Adipocyte (in vitro differentiated cells): ENCODE measurements around the gene TCHP.

Experiments
- DNase-seq: peaks from one replicate; pipeline ENCODE4 v3.0.0-alpha.2; 2015; ENCODE audit warnings: low read depth
- H3K27me3 ChIP-seq: replicated peaks from 2 replicates; pipeline ENCODE4 v1.7.0; 2013; ENCODE audit warnings: mild to moderate bottlenecking, low read length, moderate library complexity; ENCODE audit not compliant: control insufficient read depth, insufficient read depth
- H3K36me3 ChIP-seq: 2 replicates; pipeline ENCODE4 v1.7.0; 2013; ENCODE audit warnings: low read length, mild to moderate bottlenecking, moderate library complexity; ENCODE audit not compliant: control insufficient read depth, insufficient read depth, severe bottlenecking
- H3K4me1 ChIP-seq: 2 replicates; pipeline ENCODE4 v1.7.0; 2013; ENCODE audit warnings: mild to moderate bottlenecking, low read length, moderate library complexity; ENCODE audit not compliant: control insufficient read depth, insufficient read depth
- H3K4me3 ChIP-seq: 2 replicates; pipeline ENCODE4 v1.7.0; 2013; ENCODE audit warnings: mild to moderate bottlenecking, low read length, moderate library complexity
- H3K9ac ChIP-seq: 2 replicates; pipeline ENCODE4 v1.7.0; 2013; ENCODE audit warnings: mild to moderate bottlenecking, low read length, moderate library complexity
- H3K9me3 ChIP-seq: 2 replicates; pipeline ENCODE4 v1.7.0; 2013; ENCODE audit warnings: mild to moderate bottlenecking, low read length, moderate library complexity; ENCODE audit not compliant: control insufficient read depth

The TCHP gene

GRCh38 chr12:109952160-109952858 lies 52.2 kb downstream of the TCHP start:
- peaks cover 55% of the 10 kb centered on the region for H3K4me1 ChIP-seq
- H3K4me3 ChIP-seq, result peak overlapping the region; percentile 49
- peak overlapping the region; percentile 73 for H3K9ac ChIP-seq
- H3K27me3 ChIP-seq, result no peaks in the 10 kb centered on the region
- no peaks in the 10 kb centered on the region for H3K9me3 ChIP-seq
- H3K36me3 ChIP-seq, result peaks cover 42% of the 10 kb centered on the region
- no peak for DNase-seq

GRCh38 chr12:109952873-109953272 lies 52.8 kb downstream of the TCHP start:
- no peak for DNase-seq
- Histone ChIP-seq H3K4me3 (no peak overlapping the region), H3K9ac (no peak overlapping the region), H3K4me1 (peaks cover 49% of the 10 kb centered on the region), H3K9me3 (no peaks in the 10 kb centered on the region), H3K27me3 (no peaks in the 10 kb centered on the region), H3K36me3 (peaks cover 42% of the 10 kb centered on the region)

GRCh38 chr12:109953656-109954055 lies 53.6 kb downstream of the TCHP start:
- Histone ChIP-seq H3K9me3 (no peaks in the 10 kb centered on the region), H3K4me3 (no peak overlapping the region), H3K4me1 (peaks cover 41% of the 10 kb centered on the region), H3K9ac (no peak overlapping the region), H3K27me3 (no peaks in the 10 kb centered on the region), H3K36me3 (peaks cover 49% of the 10 kb centered on the region)
- DNase-seq, result no peak

GRCh38 chr12:109958374-109958773 lies 58.3 kb downstream of the TCHP start:
- Histone ChIP-seq H3K4me1 (peaks cover 11% of the 10 kb centered on the region), H3K27me3 (no peaks in the 10 kb centered on the region), H3K9ac (no peak overlapping the region), H3K4me3 (no peak overlapping the region), H3K9me3 (no peaks in the 10 kb centered on the region), H3K36me3 (peaks cover 51% of the 10 kb centered on the region)
- no peak for DNase-seq

- Histone ChIP-seq H3K9me3 (no peaks in the 10 kb centered on the region), H3K27me3 (no peaks in the 10 kb centered on the region), H3K36me3 (peaks cover 47% of the 10 kb centered on the region), H3K4me1 (peaks cover 22% of the 10 kb centered on the region), H3K9ac (no peak overlapping the region), H3K4me3 (no peak overlapping the region)
- DNase-seq, result no peak
Measured at GRCh38 chr12:109959411-109960093, 59.5 kb downstream of the TCHP start.

- H3K9me3 ChIP-seq, result no peaks in the 10 kb centered on the region
- H3K36me3 ChIP-seq, result peaks cover 55% of the 10 kb centered on the region
Measured at GRCh38 chr12:109961201-109961600, 61.1 kb downstream of the TCHP start.

GRCh38 chr12:109961612-109962011 lies 61.5 kb downstream of the TCHP start:
- H3K36me3 ChIP-seq, result peaks cover 51% of the 10 kb centered on the region
- no peak for DNase-seq
- no peaks in the 10 kb centered on the region for H3K9me3 ChIP-seq
- peaks cover 26% of the 10 kb centered on the region for H3K4me1 ChIP-seq
- no peaks in the 10 kb centered on the region for H3K27me3 ChIP-seq
- H3K9ac ChIP-seq, result no peak overlapping the region
- no peak overlapping the region for H3K4me3 ChIP-seq

More at GRCh38 chr12:109961201-109961600, 61.1 kb downstream of the TCHP start:
- Histone ChIP-seq H3K4me3 (no peak overlapping the region), H3K9ac (no peak overlapping the region), H3K27me3 (no peaks in the 10 kb centered on the region), H3K4me1 (peaks cover 26% of the 10 kb centered on the region)
- DNase-seq, result no peak

- peak; percentile 19 for DNase-seq
- no peaks in the 10 kb centered on the region for H3K9me3 ChIP-seq
- H3K4me3 ChIP-seq, result no peak overlapping the region
- peaks cover 26% of the 10 kb centered on the region for H3K4me1 ChIP-seq
- peak overlapping the region; percentile 15 for H3K9ac ChIP-seq
- H3K36me3 ChIP-seq, result peaks cover 53% of the 10 kb centered on the region
- H3K27me3 ChIP-seq, result no peaks in the 10 kb centered on the region
Measured at GRCh38 chr12:109962398-109962797, 62.3 kb downstream of the TCHP start.

- H3K4me1 ChIP-seq, result peaks cover 26% of the 10 kb centered on the region
- H3K4me3 ChIP-seq, result no peak overlapping the region
- H3K36me3 ChIP-seq, result peaks cover 57% of the 10 kb centered on the region
- DNase-seq, result no peak
- H3K9me3 ChIP-seq, result no peaks in the 10 kb centered on the region
- no peaks in the 10 kb centered on the region for H3K27me3 ChIP-seq
- H3K9ac ChIP-seq, result no peak overlapping the region
Measured at GRCh38 chr12:109963330-109963729, 63.3 kb downstream of the TCHP start.

GRCh38 chr12:109963743-109964429 lies 63.8 kb downstream of the TCHP start:
- no peaks in the 10 kb centered on the region for H3K9me3 ChIP-seq
- peaks cover 26% of the 10 kb centered on the region for H3K4me1 ChIP-seq
- H3K27me3 ChIP-seq, result no peaks in the 10 kb centered on the region
- H3K4me3 ChIP-seq, result no peak overlapping the region
- H3K9ac ChIP-seq, result peak overlapping the region; percentile 21
- DNase-seq, result peak; percentile 53
- H3K36me3 ChIP-seq, result peaks cover 51% of the 10 kb centered on the region

GRCh38 chr12:109966546-109966945 lies 66.5 kb downstream of the TCHP start:
- Histone ChIP-seq H3K9ac (no peak overlapping the region), H3K4me1 (peaks cover 26% of the 10 kb centered on the region), H3K36me3 (peaks cover 47% of the 10 kb centered on the region), H3K27me3 (no peaks in the 10 kb centered on the region), H3K9me3 (no peaks in the 10 kb centered on the region), H3K4me3 (no peak overlapping the region)
- DNase-seq, result no peak
